Measurements from ENCODE around the gene DHDH. TPM values are rescaled to one million over a fixed set of nuclear protein-coding genes. Genes with fewer than 3 reads are reported as not detected.

Gene DHDH
- total and polyA plus RNA-seq, 2 of the 13 experiments (the other 11 are each of a cell fraction or from before 2014, with no cell fraction given): 0.13 to 0.91 TPM

GRCh38 chr19:48933382-48933932 lies at the start of gene DHDH (continued):
- TF ChIP-seq, protein P1, sequence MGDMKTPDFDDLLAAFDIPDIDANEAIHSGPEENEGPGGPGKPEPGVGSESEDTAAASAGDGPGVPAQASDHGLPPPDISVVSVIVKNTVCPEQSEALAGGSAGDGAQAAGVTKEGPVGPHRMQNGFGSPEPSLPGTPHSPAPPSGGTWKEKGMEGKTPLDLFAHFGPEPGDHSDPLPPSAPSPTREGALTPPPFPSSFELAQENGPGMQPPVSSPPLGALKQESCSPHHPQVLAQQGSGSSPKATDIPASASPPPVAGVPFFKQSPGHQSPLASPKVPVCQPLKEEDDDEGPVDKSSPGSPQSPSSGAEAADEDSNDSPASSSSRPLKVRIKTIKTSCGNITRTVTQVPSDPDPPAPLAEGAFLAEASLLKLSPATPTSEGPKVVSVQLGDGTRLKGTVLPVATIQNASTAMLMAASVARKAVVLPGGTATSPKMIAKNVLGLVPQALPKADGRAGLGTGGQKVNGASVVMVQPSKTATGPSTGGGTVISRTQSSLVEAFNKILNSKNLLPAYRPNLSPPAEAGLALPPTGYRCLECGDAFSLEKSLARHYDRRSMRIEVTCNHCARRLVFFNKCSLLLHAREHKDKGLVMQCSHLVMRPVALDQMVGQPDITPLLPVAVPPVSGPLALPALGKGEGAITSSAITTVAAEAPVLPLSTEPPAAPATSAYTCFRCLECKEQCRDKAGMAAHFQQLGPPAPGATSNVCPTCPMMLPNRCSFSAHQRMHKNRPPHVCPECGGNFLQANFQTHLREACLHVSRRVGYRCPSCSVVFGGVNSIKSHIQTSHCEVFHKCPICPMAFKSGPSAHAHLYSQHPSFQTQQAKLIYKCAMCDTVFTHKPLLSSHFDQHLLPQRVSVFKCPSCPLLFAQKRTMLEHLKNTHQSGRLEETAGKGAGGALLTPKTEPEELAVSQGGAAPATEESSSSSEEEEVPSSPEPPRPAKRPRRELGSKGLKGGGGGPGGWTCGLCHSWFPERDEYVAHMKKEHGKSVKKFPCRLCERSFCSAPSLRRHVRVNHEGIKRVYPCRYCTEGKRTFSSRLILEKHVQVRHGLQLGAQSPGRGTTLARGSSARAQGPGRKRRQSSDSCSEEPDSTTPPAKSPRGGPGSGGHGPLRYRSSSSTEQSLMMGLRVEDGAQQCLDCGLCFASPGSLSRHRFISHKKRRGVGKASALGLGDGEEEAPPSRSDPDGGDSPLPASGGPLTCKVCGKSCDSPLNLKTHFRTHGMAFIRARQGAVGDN (CRISPR knock-in tag; IDR thresholded peaks at IDR 0.05): peak; percentile 82
- TF ChIP-seq SAP130 (CRISPR knock-in tag; IDR thresholded peaks at IDR 0.05; ENCODE audit: low read depth) (peak; percentile 64), YEATS4 (CRISPR knock-in tag; IDR thresholded peaks at IDR 0.05; ENCODE audit: borderline replicate concordance) (0 out of 2 replicates have a peak, but pooled peaks have one; percentile 38), SALL1 (CRISPR knock-in tag; IDR thresholded peaks at IDR 0.05) (peak; percentile 14; the same call in 1 of the 2 replicates), SP5 (CRISPR knock-in tag; IDR thresholded peaks at IDR 0.05; ENCODE audit: borderline replicate concordance, low read depth) (peak; percentile 23; the same call in 1 of the 2 replicates), ASH2L (IDR thresholded peaks at IDR 0.05; ENCODE audit: insufficient read length, low read depth, low read length) (peak; percentile 40), PATZ1 (CRISPR knock-in tag; IDR thresholded peaks at IDR 0.05) (0 out of 2 replicates have a peak, but pooled peaks have one; percentile 24), ZNF563 (CRISPR knock-in tag; IDR thresholded peaks at IDR 0.05) (peak; percentile 98), HNRNPLL (IDR thresholded peaks at IDR 0.05; ENCODE audit: low read depth, low read length, poor library complexity, severe bottlenecking) (peak; percentile 96), BORCS8-MEF2B (CRISPR knock-in tag; IDR thresholded peaks at IDR 0.05) (0 out of 2 replicates have a peak, but pooled peaks have one; percentile 24), NONO (IDR thresholded peaks at IDR 0.05) (no peak), NONO (CRISPR knock-in tag; conservative IDR thresholded peaks at IDR 0.05) (0 out of 2 replicates have a peak, but pooled peaks have one; percentile 25)
- TF ChIP-seq, protein P2, sequence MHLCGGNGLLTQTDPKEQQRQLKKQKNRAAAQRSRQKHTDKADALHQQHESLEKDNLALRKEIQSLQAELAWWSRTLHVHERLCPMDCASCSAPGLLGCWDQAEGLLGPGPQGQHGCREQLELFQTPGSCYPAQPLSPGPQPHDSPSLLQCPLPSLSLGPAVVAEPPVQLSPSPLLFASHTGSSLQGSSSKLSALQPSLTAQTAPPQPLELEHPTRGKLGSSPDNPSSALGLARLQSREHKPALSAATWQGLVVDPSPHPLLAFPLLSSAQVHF (CRISPR knock-in tag; IDR thresholded peaks at IDR 0.05): no peak
- TF ChIP-seq, protein P3, sequence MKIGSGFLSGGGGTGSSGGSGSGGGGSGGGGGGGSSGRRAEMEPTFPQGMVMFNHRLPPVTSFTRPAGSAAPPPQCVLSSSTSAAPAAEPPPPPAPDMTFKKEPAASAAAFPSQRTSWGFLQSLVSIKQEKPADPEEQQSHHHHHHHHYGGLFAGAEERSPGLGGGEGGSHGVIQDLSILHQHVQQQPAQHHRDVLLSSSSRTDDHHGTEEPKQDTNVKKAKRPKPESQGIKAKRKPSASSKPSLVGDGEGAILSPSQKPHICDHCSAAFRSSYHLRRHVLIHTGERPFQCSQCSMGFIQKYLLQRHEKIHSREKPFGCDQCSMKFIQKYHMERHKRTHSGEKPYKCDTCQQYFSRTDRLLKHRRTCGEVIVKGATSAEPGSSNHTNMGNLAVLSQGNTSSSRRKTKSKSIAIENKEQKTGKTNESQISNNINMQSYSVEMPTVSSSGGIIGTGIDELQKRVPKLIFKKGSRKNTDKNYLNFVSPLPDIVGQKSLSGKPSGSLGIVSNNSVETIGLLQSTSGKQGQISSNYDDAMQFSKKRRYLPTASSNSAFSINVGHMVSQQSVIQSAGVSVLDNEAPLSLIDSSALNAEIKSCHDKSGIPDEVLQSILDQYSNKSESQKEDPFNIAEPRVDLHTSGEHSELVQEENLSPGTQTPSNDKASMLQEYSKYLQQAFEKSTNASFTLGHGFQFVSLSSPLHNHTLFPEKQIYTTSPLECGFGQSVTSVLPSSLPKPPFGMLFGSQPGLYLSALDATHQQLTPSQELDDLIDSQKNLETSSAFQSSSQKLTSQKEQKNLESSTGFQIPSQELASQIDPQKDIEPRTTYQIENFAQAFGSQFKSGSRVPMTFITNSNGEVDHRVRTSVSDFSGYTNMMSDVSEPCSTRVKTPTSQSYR (CRISPR knock-in tag; IDR thresholded peaks at IDR 0.05; ENCODE audit: borderline replicate concordance): no peak
